ENCODE data around the gene PLEKHA7.

PLEKHA7 gene

GRCh38 chr11:16796311-16796710 is 217.9 kb downstream of the PLEKHA7 start:
- no peak for TF ChIP-seq CTCF (IDR thresholded peaks at IDR 0.05; ENCODE audit: extremely low read depth, missing control alignments)

GRCh38 chr11:16795146-16795545 is 219.1 kb downstream of the PLEKHA7 start:
- DNase-seq (ENCODE audit: low spot score) = no peak
- no peak for TF ChIP-seq CTCF (IDR thresholded peaks at IDR 0.05; ENCODE audit: extremely low read depth, missing control alignments)

More at GRCh38 chr11:16796311-16796710, 217.9 kb downstream of the PLEKHA7 start:
- no peak for DNase-seq (ENCODE audit: low spot score)

- DNase-seq (ENCODE audit: low spot score) = no peak
- no peak for TF ChIP-seq CTCF (IDR thresholded peaks at IDR 0.05; ENCODE audit: extremely low read depth, missing control alignments)
Observed at GRCh38 chr11:16794047-16794818, 220.0 kb downstream of the PLEKHA7 start.

- no peak for TF ChIP-seq CTCF (IDR thresholded peaks at IDR 0.05; ENCODE audit: extremely low read depth, missing control alignments)
- DNase-seq (ENCODE audit: low spot score) = no peak
Observed at GRCh38 chr11:16793511-16793910, 220.7 kb downstream of the PLEKHA7 start.

GRCh38 chr11:16793009-16793408 is 221.2 kb downstream of the PLEKHA7 start:
- TF ChIP-seq CTCF (IDR thresholded peaks at IDR 0.05; ENCODE audit: extremely low read depth, missing control alignments) = no peak
- no peak for DNase-seq (ENCODE audit: low spot score)

GRCh38 chr11:16792426-16792825 is 221.8 kb downstream of the PLEKHA7 start:
- no peak for TF ChIP-seq CTCF (IDR thresholded peaks at IDR 0.05; ENCODE audit: extremely low read depth, missing control alignments)
- no peak for DNase-seq (ENCODE audit: low spot score)

- DNase-seq (ENCODE audit: low spot score) = no peak
- no peak for TF ChIP-seq CTCF (IDR thresholded peaks at IDR 0.05; ENCODE audit: extremely low read depth, missing control alignments)
Observed at GRCh38 chr11:16791191-16791961, 222.8 kb downstream of the PLEKHA7 start.
